Measurements from ENCODE around the gene SAA2. TPM values are rescaled to one million over a fixed set of nuclear protein-coding genes. Genes with fewer than 3 reads are reported as not detected.

The SAA2 gene
- total and polyA plus RNA-seq, 2 of the 4 experiments (the other 2 are of a cell fraction): not detected

DNA sequence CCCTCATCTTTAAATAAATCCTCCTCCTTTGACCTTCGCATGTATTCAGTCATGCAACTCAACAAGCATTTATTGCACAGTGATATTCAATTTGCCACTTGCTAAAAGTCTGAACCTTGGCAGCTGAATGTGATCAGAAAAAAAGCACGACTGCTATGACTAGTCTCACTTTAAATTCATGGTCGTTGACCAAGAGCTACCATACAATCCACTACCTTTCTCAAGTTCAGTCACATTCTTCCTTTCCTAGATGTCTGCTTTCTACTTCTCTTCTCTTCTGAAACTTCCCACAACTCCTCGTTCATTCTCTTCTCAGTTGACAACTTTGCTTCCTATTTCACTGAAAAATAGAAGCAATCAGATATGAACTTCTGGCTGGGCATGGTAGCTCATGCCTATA, 15.6 kb upstream of the SAA2 start:
- Histone ChIP-seq H3K4me3 (ENCODE audit: insufficient read depth, low read depth, low read length) (no peak overlapping the region), H3K4ac (ENCODE audit: low read depth, low read length) (no peak overlapping the region), H2BK15ac (ENCODE audit: low read depth, low read length) (no peak overlapping the region), H4K8ac (ENCODE audit: low read depth in 2 of 2, low read length in 2 of 2) (no peak overlapping the region), H3K18ac (ENCODE audit: low read depth, low read length) (no peak overlapping the region), H3K9me1 (ENCODE audit: insufficient read depth, low read length) (no peaks in the 10 kb centered on the region), H2AFZ (replicated peaks; ENCODE audit: low read length, poor library complexity) (no peak overlapping the region), H3K23ac (ENCODE audit: low read depth, low read length) (no peak overlapping the region), H2BK5ac (ENCODE audit: low read depth, low read length, poor library complexity, severe bottlenecking) (no peak overlapping the region), H3K27ac (ENCODE audit: insufficient read depth, low read length) (no peak overlapping the region), H3K36me3 (ENCODE audit: control insufficient read depth, insufficient read depth, low read length) (no peaks in the 10 kb centered on the region), H3K56ac (ENCODE audit: extremely low read depth, insufficient read depth, low read length) (no peak overlapping the region), H2BK120ac (ENCODE audit: low read depth, low read length) (no peak overlapping the region), H4K5ac (ENCODE audit: low read depth, low read length) (no peak overlapping the region), H3K79me1 (ENCODE audit: low read depth in 1 of 2, low read length in 2 of 2) (no peaks in the 10 kb centered on the region), H2AK9ac (replicated peaks; ENCODE audit: low read depth, low read length, poor library complexity) (no peak overlapping the region), H3K4me2 (ENCODE audit: low read depth, low read length) (no peak overlapping the region), H2BK20ac (ENCODE audit: low read depth, low read length) (no peak overlapping the region), H4K91ac (ENCODE audit: insufficient read depth, low read depth, low read length) (no peak overlapping the region), H2AK5ac (ENCODE audit: low read depth, low read length) (no peak overlapping the region), H3K14ac (replicated peaks; ENCODE audit: low read depth, low read length) (no peak overlapping the region), H4K20me1 (ENCODE audit: insufficient read depth, low read length) (no peaks in the 10 kb centered on the region), H3K27me3 (ENCODE audit: control insufficient read depth, insufficient read depth, low read length) (peaks cover 14% of the 10 kb centered on the region), H3K9me3 (ENCODE audit: control insufficient read depth, insufficient read depth, low read length) (no peaks in the 10 kb centered on the region), H3K4me1 (ENCODE audit: control insufficient read depth, insufficient read depth, low read length) (no peaks in the 10 kb centered on the region), H3K9ac (ENCODE audit: low read depth, low read length) (no peak overlapping the region)
- BruUV-seq (replicated peaks): no TSS peak
- TF ChIP-seq, protein P1, sequence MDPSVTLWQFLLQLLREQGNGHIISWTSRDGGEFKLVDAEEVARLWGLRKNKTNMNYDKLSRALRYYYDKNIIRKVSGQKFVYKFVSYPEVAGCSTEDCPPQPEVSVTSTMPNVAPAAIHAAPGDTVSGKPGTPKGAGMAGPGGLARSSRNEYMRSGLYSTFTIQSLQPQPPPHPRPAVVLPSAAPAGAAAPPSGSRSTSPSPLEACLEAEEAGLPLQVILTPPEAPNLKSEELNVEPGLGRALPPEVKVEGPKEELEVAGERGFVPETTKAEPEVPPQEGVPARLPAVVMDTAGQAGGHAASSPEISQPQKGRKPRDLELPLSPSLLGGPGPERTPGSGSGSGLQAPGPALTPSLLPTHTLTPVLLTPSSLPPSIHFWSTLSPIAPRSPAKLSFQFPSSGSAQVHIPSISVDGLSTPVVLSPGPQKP (IDR thresholded peaks at IDR 0.05; ENCODE audit: borderline replicate concordance, low read depth, low read length): no peak
- no peak for TF ChIP-seq RCOR1 (IDR thresholded peaks at IDR 0.05; ENCODE audit: insufficient replicate concordance, low read length)
- TF ChIP-seq CEBPB (IDR thresholded peaks at IDR 0.05; ENCODE audit: low read depth, low read length): no peak
- no peak for TF ChIP-seq POLR2A (IDR thresholded peaks at IDR 0.05; ENCODE audit: low read depth, low read length)
- no peak for TF ChIP-seq BHLHE40 (IDR thresholded peaks at IDR 0.05; ENCODE audit: low read depth, low read length)
- TF ChIP-seq MAZ (IDR thresholded peaks at IDR 0.05; ENCODE audit: borderline replicate concordance, low read depth, low read length): no peak
- TF ChIP-seq CHD1 (IDR thresholded peaks at IDR 0.05; ENCODE audit: low read depth, low read length): no peak
- no peak for TF ChIP-seq RAD21 (IDR thresholded peaks at IDR 0.05; ENCODE audit: low read length)
- TF ChIP-seq, protein P2, sequence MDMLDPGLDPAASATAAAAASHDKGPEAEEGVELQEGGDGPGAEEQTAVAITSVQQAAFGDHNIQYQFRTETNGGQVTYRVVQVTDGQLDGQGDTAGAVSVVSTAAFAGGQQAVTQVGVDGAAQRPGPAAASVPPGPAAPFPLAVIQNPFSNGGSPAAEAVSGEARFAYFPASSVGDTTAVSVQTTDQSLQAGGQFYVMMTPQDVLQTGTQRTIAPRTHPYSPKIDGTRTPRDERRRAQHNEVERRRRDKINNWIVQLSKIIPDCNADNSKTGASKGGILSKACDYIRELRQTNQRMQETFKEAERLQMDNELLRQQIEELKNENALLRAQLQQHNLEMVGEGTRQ (IDR thresholded peaks at IDR 0.05; ENCODE audit: low read depth, low read length): no peak
- TF ChIP-seq MXI1 (IDR thresholded peaks at IDR 0.05; ENCODE audit: borderline replicate concordance, low read depth, low read length): no peak
- TF ChIP-seq FOS (IDR thresholded peaks at IDR 0.05; ENCODE audit: low read depth, low read length): no peak
- no peak for TF ChIP-seq SMC3 (IDR thresholded peaks at IDR 0.05; ENCODE audit: low read depth, low read length)
- TF ChIP-seq MAFK (IDR thresholded peaks at IDR 0.05; ENCODE audit: low read depth, low read length): no peak
- TF ChIP-seq, protein P3, sequence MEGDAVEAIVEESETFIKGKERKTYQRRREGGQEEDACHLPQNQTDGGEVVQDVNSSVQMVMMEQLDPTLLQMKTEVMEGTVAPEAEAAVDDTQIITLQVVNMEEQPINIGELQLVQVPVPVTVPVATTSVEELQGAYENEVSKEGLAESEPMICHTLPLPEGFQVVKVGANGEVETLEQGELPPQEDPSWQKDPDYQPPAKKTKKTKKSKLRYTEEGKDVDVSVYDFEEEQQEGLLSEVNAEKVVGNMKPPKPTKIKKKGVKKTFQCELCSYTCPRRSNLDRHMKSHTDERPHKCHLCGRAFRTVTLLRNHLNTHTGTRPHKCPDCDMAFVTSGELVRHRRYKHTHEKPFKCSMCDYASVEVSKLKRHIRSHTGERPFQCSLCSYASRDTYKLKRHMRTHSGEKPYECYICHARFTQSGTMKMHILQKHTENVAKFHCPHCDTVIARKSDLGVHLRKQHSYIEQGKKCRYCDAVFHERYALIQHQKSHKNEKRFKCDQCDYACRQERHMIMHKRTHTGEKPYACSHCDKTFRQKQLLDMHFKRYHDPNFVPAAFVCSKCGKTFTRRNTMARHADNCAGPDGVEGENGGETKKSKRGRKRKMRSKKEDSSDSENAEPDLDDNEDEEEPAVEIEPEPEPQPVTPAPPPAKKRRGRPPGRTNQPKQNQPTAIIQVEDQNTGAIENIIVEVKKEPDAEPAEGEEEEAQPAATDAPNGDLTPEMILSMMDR (conservative IDR thresholded peaks at IDR 0.05; ENCODE audit: low read depth, low read length): no peak
- ChIA-PET POLR2A (ENCODE audit: unreplicated experiment) (no interaction called here), CTCF (no interaction called here)
- no peak for ATAC-seq (ENCODE audit: low read depth)
- intact Hi-C loops (cut with micrococcal nuclease) (no loop called here), dilution Hi-C loops (cut with HindIII; ENCODE audit: low sequenced_read_pairs, unreplicated experiment) (no loop called here), in situ Hi-C loops (cut with MboI; ENCODE audit: low sequenced_read_pairs) (no loop called here)
- DNase-seq: no peak
- 41% methylated on average over 4 of the region's 4 CpGs; no CpG with 5 or more reads in 1 of the 2 experiments for WGBS, 2 experiments (ENCODE audit: extremely low coverage in 2 of 2, insufficient read length in 1 of 2)

Measured in IMR-90 (cell line).